Measurements from ENCODE around the gene WDR54. TPM values are rescaled to one million over a fixed set of nuclear protein-coding genes. Genes with fewer than 3 reads are reported as not detected.

Gene WDR54, protein sequence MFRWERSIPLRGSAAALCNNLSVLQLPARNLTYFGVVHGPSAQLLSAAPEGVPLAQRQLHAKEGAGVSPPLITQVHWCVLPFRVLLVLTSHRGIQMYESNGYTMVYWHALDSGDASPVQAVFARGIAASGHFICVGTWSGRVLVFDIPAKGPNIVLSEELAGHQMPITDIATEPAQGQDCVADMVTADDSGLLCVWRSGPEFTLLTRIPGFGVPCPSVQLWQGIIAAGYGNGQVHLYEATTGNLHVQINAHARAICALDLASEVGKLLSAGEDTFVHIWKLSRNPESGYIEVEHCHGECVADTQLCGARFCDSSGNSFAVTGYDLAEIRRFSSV
- 32.2 and 37.7 TPM in 2 replicates for total RNA-seq

GRCh38 chr2:74421221-74421870 lies at the start of gene WDR54, which contains the start of gene C2orf81:
TSS of gene WDR54 (plus strand) at chr2:74421730. CDS start at chr2:74422154, 424 bp downstream.
TSS of gene C2orf81 (minus strand) at chr2:74421619. CDS start at chr2:74421560, 59 bp downstream.

DNA sequence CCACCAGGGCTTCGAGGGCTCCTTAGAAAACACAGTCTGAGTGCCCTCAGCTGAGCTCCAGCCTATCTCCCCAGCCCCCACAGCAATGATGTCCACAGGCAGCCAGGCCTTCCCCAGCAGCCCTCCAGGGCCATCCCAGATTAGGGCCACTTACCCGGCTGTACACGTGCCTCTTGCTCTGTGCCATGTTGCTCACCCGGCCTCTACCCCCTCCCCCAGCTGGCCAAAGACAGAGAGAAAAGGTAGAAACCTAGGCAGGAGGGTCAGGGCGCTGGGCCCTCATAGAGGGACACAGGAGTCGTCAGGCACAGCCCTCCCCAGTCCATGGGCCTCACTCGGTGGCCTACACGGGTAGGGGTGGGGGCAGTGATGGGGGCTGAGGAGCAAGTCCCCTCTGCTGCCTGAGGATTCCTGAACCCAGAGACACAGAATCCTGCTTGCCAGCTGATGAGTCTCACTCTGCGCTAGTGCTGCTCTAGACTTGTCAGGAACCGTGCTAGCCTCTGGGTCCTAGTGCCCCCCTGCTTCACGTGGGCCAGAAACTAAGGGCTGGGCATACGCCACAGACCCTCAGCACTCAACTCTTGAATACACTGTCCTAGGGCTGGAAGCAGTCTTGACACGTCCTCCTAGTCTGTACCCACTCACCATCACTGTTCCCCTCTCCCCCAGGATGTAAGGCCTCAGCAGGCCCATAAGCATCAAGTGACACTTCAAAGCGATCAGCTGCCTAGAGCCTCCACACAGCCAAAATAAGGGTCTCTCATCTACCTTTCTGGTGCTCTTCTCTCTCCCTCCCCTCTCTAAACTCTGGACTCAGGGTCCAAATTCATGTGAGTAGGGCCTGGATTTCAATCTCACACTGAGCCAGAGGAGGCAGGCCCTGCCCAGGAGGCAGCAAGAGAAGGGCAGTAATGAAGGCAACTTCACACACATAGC lies 41.4 kb upstream of the WDR54 start, which contains the start of gene DCTN1:
Gene DCTN1 (minus strand): TSS at position 461 of the 939 bp plus-strand sequence. CDS start 274 bp downstream, at position 187.

DNA sequence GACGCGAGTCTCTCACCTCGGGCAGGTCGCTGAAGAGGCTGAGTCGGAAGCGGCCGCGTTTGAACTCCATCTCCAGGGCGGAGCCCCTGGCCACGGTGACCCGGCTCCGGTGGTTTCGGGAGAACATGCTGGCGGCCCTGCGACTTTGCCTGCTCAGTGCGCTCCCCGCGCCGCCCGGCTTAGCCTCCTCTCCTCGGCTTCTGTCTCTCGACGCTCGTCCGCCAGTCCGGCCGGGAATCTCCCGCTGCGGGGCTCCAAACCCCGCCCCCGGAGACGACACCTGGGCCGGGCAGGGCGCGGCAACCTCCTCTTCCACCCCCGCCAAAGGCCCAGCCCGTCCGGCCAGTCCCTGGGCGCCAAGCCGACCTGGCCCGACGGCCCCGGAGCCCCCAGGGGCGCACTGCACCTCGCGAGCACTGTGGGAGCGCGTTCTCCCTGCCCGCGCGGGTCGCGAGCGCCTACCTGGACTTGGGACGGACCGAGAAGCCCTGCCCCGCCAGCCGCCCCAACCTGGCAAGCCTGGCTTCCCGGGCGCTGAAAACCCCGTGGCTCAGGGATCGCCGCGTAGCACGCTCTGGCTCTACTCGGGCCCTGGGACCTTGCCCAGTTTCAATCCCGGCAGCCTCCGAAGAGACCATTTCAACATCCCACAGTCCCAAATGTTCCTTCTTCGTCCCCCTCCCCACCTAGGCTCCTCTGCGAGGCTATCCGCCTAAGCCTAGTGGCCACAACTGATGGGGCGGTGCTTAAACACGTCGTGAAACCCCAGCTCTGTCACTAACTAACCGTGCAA lies 20.4 kb downstream of the WDR54 start, which contains the start of gene RTKN:
Gene RTKN (minus strand): TSS at position 248 of the 793 bp plus-strand sequence. CDS start 121 bp downstream, at position 127.

GRCh38 chr2:74454654-74455511 lies 33.4 kb downstream of the WDR54 start, which contains the start of gene INO80B:
TSS of gene INO80B (plus strand) at chr2:74455087. CDS start at chr2:74455117, 30 bp downstream.

GRCh38 chr2:74458132-74458937 lies 36.8 kb downstream of the WDR54 start, which contains the start of gene WBP1:
TSS of gene WBP1 (plus strand) at chr2:74458438. CDS start at chr2:74458603, 165 bp downstream.

DNA sequence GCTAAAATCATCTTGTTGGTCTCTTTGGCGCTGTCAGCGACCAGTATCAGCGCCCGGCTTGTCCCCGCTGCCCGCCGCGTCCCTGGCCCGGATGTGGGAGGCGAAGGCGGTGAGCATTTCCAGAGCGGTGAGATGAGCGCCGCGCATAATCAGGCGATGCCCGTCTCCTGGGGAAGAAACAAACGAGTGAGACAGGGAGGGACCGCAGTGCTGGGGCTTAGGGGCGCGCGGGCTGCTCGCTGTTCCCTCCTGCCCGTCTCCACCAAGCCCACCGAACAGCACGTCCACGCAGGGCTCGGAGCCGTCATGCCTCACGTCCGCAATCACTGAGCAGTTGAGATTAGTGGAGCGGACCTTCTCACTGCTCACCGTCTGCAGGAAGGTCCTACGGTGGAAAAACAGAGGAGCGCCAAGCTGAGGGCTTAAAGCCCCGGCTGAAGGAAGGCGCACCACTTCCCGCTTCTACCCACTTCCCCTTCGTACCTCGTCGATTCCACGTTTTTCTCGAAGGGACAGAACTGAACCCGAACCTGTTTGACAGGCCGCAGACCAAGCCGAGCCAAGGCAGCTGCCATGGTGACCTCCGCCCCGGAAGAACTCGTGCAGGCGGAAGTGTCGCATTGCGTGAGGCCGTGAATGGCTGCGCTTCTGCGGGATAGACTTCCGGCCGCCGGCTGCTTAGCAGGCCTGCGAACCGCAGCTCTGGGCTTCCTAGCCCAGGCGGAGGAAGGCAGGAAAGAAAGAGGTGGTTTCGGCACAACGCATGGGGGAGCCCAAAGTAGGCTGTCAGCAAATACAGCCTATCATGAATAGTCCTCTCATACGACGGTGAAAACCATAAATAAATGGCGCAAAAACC lies 50.8 kb downstream of the WDR54 start, which contains the start of gene MRPL53:
Gene MRPL53 (minus strand): TSS at position 595 of the 859 bp plus-strand sequence. CDS start 20 bp downstream, at position 575.

Other genes starting within 250 kb of the WDR54 start
- 158 and 199 TPM in 2 replicates for gene MOB1A, start 242.9 kb upstream of the WDR54 start, total RNA-seq
- 96.7 and 106 TPM in 2 replicates for gene MTHFD2, start 223.1 kb upstream of the WDR54 start, total RNA-seq
- gene SLC4A5, start 78.3 kb upstream of the WDR54 start, total RNA-seq = 0.79 and 0.80 TPM in 2 replicates
- gene DCTN1, start 41.4 kb upstream of the WDR54 start, total RNA-seq = 125 and 133 TPM in 2 replicates
- gene C2orf81, start 111 bp upstream of the WDR54 start, total RNA-seq = 0.40 and 0.50 TPM in 2 replicates
- 5.9 and 9.3 TPM in 2 replicates for gene RTKN, start 20.2 kb downstream of the WDR54 start, total RNA-seq
- gene INO80B, start 33.4 kb downstream of the WDR54 start, total RNA-seq = 6.6 and 12.3 TPM in 2 replicates
- 19.2 and 19.5 TPM in 2 replicates for gene WBP1, start 36.7 kb downstream of the WDR54 start, total RNA-seq
- 56.5 and 57.4 TPM in 2 replicates for gene MOGS, start 43.7 kb downstream of the WDR54 start, total RNA-seq
- 17.3 and 18.4 TPM in 2 replicates for gene MRPL53, start 51.0 kb downstream of the WDR54 start, total RNA-seq
- gene CCDC142, start 61.3 kb downstream of the WDR54 start, total RNA-seq = 20.1 and 22.0 TPM in 2 replicates
- 14.0 and 17.8 TPM in 2 replicates for gene TTC31, start 61.4 kb downstream of the WDR54 start, total RNA-seq
- gene LBX2, start 77.9 kb downstream of the WDR54 start, total RNA-seq = 3.2 and 3.5 TPM in 2 replicates
- 10.8 and 12.8 TPM in 2 replicates for gene PCGF1, start 86.0 kb downstream of the WDR54 start, total RNA-seq
- gene TLX2, start 92.7 kb downstream of the WDR54 start, total RNA-seq = not detected in 2 replicates
- 0.13 TPM in 1 of 2 replicates, not detected in the other for gene DQX1, start 104.5 kb downstream of the WDR54 start, total RNA-seq
- gene AUP1, start 108.0 kb downstream of the WDR54 start, total RNA-seq = 78.2 and 88.7 TPM in 2 replicates
- 35.8 and 36.2 TPM in 2 replicates for gene HTRA2, start 108.2 kb downstream of the WDR54 start, total RNA-seq
- gene LOXL3, start 132.2 kb downstream of the WDR54 start, total RNA-seq = 0.72 and 0.93 TPM in 2 replicates
- gene DOK1, start 133.0 kb downstream of the WDR54 start, total RNA-seq = 6.9 and 10.7 TPM in 2 replicates
- not detected in 2 replicates for gene M1AP, start 226.6 kb downstream of the WDR54 start, total RNA-seq
- gene SEMA4F, start 232.5 kb downstream of the WDR54 start, total RNA-seq = 4.9 and 5.5 TPM in 2 replicates